ENCODE data around the gene POLN.

Gene POLN

DNA sequence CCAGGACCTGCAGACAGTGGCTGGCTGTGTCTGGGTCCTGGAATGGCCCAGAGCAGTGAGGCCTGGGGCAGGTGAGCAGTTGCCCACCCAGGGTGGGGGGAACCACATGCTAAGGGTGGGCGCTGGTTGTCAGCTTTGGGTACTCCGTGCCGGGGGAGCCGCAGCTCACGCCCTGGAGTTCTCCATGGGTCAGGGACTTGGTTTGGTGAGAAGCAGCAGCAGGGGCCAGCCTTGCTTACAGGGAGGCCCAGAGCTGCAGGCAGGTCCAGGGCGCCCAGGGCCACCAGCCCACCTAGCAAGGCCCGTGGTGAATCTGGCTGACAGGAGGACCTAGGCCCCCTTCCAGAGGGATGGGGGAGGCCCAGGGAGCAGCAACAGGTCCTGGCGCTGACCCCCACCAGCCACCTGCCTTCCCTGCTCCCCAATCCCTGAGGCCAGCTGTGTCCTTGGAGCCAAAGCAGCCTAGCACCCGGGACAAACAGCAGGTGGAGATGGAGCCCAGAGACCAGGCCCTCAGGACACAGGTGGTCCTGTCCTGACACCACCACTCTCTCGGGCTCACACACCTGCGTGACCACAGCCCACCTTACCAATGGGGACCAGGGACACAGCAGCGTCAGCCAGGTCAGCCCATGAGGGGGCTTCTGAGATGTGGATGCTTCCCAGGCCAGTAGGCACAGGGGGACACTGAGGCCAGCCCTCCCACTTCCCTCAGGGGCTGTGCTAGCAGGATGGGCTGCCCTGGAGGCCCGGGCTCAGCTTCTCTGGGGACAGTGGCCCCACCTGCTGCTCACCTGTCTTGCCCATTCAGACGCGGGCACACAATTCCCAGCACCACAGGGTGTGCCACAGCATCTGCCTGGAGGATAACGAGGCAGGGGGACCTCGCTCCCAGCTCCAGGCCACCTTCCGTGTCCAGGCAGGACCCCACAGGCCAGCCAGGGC is 16.4 kb upstream of the POLN start:
- no peak overlapping the region for H3K4me3 ChIP-seq (ENCODE audit: low read depth, low read length, poor library complexity, severe bottlenecking)
- H3K27me3 ChIP-seq (ENCODE audit: insufficient read depth, low read length) = no peaks in the 10 kb centered on the region
- H3K4me1 ChIP-seq (ENCODE audit: insufficient read depth, low read length, severe bottlenecking) = peaks cover 19% of the 10 kb centered on the region
- no peak overlapping the region for H2AFZ ChIP-seq (ENCODE audit: low read length)
- H3F3A ChIP-seq (ENCODE audit: insufficient read depth, low read length) = no peaks in the 10 kb centered on the region
- H3K27ac ChIP-seq (ENCODE audit: low read depth, low read length, poor library complexity, severe bottlenecking) = no peak overlapping the region
- no peaks in the 10 kb centered on the region for H4K20me1 ChIP-seq (ENCODE audit: insufficient read depth, low read length)
- H3K9me3 ChIP-seq (ENCODE audit: low read length) = no peaks in the 10 kb centered on the region
- no peaks in the 10 kb centered on the region for H3K79me2 ChIP-seq (ENCODE audit: insufficient read depth, low read length)
- H3K9me2 ChIP-seq (ENCODE audit: low read depth, low read length) = no peaks in the 10 kb centered on the region
- H3K4me2 ChIP-seq (ENCODE audit: low read length) = no peak overlapping the region
- TF ChIP-seq, protein P1, sequence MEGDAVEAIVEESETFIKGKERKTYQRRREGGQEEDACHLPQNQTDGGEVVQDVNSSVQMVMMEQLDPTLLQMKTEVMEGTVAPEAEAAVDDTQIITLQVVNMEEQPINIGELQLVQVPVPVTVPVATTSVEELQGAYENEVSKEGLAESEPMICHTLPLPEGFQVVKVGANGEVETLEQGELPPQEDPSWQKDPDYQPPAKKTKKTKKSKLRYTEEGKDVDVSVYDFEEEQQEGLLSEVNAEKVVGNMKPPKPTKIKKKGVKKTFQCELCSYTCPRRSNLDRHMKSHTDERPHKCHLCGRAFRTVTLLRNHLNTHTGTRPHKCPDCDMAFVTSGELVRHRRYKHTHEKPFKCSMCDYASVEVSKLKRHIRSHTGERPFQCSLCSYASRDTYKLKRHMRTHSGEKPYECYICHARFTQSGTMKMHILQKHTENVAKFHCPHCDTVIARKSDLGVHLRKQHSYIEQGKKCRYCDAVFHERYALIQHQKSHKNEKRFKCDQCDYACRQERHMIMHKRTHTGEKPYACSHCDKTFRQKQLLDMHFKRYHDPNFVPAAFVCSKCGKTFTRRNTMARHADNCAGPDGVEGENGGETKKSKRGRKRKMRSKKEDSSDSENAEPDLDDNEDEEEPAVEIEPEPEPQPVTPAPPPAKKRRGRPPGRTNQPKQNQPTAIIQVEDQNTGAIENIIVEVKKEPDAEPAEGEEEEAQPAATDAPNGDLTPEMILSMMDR (IDR thresholded peaks at IDR 0.05; ENCODE audit: low read length) = no peak
- TF ChIP-seq EZH2 (IDR thresholded peaks at IDR 0.05; ENCODE audit: borderline replicate concordance, low read length) = no peak
- H3K9ac ChIP-seq (ENCODE audit: low read length) = no peak overlapping the region
- no peaks in the 10 kb centered on the region for H3K36me3 ChIP-seq (ENCODE audit: insufficient read depth, low read length)

DNA sequence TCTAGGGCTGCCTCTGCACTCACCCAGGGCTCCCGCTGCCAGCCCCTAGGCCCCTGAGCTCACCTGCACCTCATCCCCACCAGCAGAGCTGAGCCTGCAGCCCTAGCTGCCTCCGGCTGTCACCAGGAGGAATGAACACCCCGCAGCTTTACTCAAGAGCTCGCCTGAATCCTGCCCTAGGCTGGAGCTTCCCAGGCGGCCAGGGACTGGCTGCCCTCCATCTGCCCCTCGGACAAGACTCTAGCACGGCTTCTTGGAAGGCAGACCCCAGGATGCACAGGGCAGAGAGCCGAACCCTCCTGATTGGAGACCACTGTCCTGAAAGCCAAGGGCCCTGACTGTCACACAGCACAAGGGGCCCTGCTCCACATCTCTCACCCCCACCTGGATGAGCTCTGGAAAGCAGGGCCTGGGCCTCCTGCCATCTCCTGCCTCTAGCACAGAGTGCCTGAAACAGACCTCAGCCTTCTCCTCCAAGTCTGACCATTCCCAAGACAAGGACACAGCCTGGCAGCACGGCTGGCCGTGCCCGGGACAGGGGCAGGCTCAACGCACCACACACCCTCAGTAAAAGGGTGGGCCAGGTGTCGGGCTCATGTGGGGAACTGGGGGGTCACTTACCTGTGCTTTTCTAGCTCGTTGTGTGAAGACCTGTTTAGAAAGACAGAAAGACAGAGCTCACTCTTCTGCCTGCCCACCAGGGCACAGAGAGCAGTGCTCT is 15.6 kb upstream of the POLN start:
- Histone ChIP-seq H3K9me3 (ENCODE audit: low read length) (no peaks in the 10 kb centered on the region), H3K4me3 (ENCODE audit: low read depth, low read length, poor library complexity, severe bottlenecking) (no peak overlapping the region), H3K9me2 (ENCODE audit: low read depth, low read length) (no peaks in the 10 kb centered on the region), H3K4me2 (ENCODE audit: low read length) (no peak overlapping the region), H4K20me1 (ENCODE audit: insufficient read depth, low read length) (no peaks in the 10 kb centered on the region), H3K27ac (ENCODE audit: low read depth, low read length, poor library complexity, severe bottlenecking) (no peak overlapping the region), H2AFZ (ENCODE audit: low read length) (no peak overlapping the region), H3K9ac (ENCODE audit: low read length) (no peak overlapping the region), H3K36me3 (ENCODE audit: insufficient read depth, low read length) (no peaks in the 10 kb centered on the region), H3K27me3 (ENCODE audit: insufficient read depth, low read length) (no peaks in the 10 kb centered on the region), H3K4me1 (ENCODE audit: insufficient read depth, low read length, severe bottlenecking) (peaks cover 10% of the 10 kb centered on the region), H3F3A (ENCODE audit: insufficient read depth, low read length) (no peaks in the 10 kb centered on the region), H3K79me2 (ENCODE audit: insufficient read depth, low read length) (no peaks in the 10 kb centered on the region)
- TF ChIP-seq, protein P1 (IDR thresholded peaks at IDR 0.05; ENCODE audit: low read length) = no peak
- no peak for TF ChIP-seq EZH2 (IDR thresholded peaks at IDR 0.05; ENCODE audit: borderline replicate concordance, low read length)

DNA sequence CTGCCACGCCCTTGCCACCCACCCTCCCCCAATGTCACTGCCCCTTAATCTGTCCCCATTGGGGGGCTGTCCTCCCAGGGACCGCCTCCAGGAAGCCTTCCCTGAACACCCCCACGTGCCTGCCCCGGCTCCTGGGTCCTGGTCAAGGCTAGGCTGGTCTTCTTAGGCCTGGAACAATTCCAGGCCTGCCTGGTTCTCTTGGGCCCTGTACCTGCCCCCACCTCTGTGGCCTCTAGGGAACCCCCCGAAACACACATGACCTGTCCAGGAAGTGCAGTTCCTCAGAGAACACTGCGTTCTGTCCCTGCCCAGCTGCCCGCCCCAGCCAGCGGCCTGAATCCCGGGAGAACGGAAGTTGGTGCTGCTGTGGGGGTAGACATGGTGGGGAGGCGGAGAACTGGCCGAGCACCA is 14.9 kb upstream of the POLN start:
- H3K36me3 ChIP-seq (ENCODE audit: insufficient read depth, low read length) = no peaks in the 10 kb centered on the region
- H3K4me3 ChIP-seq (ENCODE audit: low read depth, low read length, poor library complexity, severe bottlenecking) = no peak overlapping the region
- no peaks in the 10 kb centered on the region for H3K9me3 ChIP-seq (ENCODE audit: low read length)
- no peak overlapping the region for H3K27ac ChIP-seq (ENCODE audit: low read depth, low read length, poor library complexity, severe bottlenecking)
- TF ChIP-seq EZH2 (IDR thresholded peaks at IDR 0.05; ENCODE audit: borderline replicate concordance, low read length) = no peak
- TF ChIP-seq, protein P1 (IDR thresholded peaks at IDR 0.05; ENCODE audit: low read length) = no peak
- H3K9ac ChIP-seq (ENCODE audit: low read length) = no peak overlapping the region
- no peaks in the 10 kb centered on the region for H4K20me1 ChIP-seq (ENCODE audit: insufficient read depth, low read length)
- no peaks in the 10 kb centered on the region for H3F3A ChIP-seq (ENCODE audit: insufficient read depth, low read length)
- peaks cover 10% of the 10 kb centered on the region for H3K4me1 ChIP-seq (ENCODE audit: insufficient read depth, low read length, severe bottlenecking)
- no peaks in the 10 kb centered on the region for H3K9me2 ChIP-seq (ENCODE audit: low read depth, low read length)
- H3K79me2 ChIP-seq (ENCODE audit: insufficient read depth, low read length) = no peaks in the 10 kb centered on the region
- H3K4me2 ChIP-seq (ENCODE audit: low read length) = no peak overlapping the region
- H2AFZ ChIP-seq (ENCODE audit: low read length) = no peak overlapping the region
- H3K27me3 ChIP-seq (ENCODE audit: insufficient read depth, low read length) = no peaks in the 10 kb centered on the region
